OCI-LY7 (cell line): ENCODE measurements around the gene UEVLD.

Experiments used
- CTCF ChIP-seq: fragments of 200-600 bp; sonication (generic); conservative IDR thresholded peaks from 2 replicates; pipeline ENCODE4 v1.5.1; 2014; ENCODE audit warnings: mild to moderate bottlenecking, antibody characterized with exemption, low read length, moderate library complexity, mixed read lengths
- EZH2phosphoT487 ChIP-seq: fragments of 200-600 bp; sonication (generic); IDR thresholded peaks from 2 replicates; pipeline ENCODE4 v1.6.1; 2018; ENCODE audit warnings: low read depth, borderline replicate concordance, mild to moderate bottlenecking, mixed run types, antibody characterized with exemption, low read length, moderate library complexity, mixed read lengths

- TF ChIP-seq CTCF = no peak
- TF ChIP-seq EZH2phosphoT487 = no peak
Observed at GRCh38 chr11:18624161-18624560, 35.6 kb upstream of the UEVLD start.
